Smooth muscle cell of the brain vasculature (primary cell): ENCODE results near the gene AHCYL1.

Experiments
- DNase-seq: peaks from one replicate; pipeline ENCODE4 v3.0.0-alpha.2; 2012; ENCODE audit warnings: low read depth, low spot score

AHCYL1 gene

DNA sequence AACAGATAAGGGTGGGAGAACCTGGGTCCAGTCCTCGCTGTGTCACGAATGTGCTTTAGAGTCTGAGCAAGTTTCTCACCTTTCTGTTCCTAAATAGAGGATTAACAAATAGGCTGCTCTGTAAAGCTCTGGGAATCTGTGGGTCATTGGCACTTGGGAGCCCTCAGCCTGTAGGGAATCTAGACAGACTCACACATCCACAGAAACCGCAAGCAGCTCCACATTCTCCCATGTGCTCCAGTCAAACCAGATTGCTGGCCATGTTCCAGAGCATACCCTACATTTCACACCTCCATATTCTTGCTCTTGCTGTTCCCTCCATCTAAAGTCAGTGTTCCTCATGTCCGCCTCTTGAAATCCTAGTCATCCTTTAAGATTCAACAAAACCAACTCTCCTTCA is 7.8 kb upstream of the AHCYL1 start:
- no peak for DNase-seq

DNA sequence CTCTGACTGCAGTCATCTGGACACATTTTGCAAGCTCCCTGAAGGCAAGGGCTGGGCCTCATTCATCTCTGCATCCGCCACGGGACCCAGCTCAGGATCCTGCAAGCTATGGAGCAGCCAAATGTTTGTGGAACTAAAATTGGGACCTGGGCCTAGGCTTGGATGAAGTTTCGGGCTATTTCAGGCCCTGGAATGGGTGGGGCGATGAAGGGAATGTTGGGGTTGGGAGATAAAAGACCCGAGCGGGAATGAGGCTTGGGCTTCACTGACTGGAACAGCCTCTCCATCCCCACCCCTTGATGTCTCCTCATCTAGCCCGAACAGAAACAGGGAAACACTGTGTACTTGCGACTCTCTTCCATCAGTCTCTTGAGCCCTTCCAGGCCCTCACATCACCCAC is 7.3 kb upstream of the AHCYL1 start:
- DNase-seq, result no peak

DNA sequence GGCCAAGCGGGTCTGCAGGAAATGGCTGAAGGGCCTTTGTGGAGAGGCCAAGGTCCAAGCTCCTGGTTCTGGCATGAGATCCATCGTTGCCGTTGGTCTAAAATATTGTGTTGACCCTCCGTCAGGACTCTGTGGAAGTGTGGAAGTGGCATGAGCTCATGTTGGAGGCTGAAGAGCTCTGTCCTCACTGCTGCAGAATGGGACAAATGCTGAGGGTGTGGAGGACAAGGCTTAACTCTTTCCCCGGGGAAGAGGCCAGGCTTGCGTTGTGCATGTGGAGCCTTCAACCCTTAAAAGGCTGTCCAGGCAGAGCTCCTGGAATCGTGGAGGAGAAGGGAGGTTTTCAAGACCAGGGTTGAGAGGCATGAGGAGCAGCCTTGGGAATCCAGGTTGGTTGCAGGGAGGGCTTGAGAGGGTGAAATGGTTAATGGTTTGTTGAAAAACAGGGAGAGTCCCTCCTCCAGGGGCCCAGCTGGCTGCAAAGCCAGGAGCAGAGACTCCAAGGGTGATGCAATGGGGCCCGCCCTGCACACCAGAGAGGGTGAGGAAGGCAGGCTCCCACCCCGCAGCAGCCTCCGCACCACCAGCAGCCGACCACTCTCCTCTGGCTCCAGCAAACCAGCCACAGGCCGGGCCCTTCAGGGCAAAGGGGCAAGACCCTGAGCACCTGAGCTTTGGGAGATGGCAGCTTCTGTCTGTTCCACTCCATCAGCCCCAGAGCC is 6.7 kb upstream of the AHCYL1 start:
- DNase-seq, result no peak

DNA sequence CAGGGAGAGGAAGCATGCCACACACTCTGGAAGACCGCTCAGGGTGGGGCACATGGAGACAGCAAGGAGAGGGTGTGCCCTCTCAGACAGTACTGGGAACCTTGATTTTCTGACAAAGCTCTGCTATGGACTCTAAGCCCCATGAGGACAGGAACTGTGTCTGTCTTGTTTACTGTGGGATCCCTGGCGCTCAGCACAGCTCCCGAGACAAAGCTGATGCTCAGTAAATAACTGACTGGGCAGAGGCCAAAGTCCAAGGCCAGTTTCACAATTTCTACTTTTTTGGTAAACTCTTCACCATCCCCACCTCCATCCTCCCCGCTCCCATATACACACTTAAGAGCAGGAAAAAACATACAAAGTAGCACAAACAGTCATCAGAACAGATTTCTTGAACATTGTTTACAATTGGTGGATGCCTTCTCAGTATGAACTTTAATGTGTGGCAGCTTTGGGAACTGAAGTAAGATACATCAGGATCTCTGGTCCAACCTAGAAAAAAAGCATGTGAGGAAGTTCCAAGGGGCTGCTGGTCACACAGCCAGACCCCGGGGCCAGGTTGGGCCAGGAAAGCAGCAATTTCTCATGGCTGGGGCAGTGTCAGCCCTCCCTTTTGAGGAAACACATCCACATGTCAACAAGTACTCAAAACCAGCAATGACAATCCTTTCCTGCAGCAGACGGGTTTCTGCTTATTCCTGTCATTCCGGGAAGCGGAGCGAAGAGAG is 5.6 kb upstream of the AHCYL1 start:
- DNase-seq, result no peak

DNA sequence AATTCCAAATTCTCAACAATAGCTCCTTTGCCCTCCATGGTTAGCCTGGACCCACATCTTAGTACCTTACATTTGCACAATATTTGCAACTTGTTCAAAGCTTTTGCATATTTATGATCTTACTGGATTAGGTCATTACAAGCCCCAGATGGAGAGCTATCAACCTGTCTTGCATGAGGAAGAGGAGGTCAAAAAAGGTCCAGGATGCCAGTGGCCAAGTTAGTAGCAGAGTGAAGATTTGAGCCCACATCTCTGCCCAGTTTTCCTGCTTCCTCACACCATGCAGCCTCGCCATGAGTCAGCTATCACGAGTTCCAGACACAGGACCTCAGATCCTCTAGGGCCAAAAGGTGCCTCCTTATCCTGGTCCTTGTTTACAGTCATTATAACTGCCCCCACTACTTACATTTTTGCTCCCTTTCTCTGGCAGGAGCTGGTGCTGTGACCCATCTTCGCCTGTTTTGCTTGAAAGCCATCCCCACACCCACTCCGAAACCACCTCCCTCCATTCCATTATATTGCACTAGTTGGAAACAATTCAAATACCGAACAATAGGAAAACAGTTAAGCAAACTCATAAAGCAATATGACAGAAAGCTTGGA is 5.0 kb upstream of the AHCYL1 start:
- DNase-seq, result no peak

DNA sequence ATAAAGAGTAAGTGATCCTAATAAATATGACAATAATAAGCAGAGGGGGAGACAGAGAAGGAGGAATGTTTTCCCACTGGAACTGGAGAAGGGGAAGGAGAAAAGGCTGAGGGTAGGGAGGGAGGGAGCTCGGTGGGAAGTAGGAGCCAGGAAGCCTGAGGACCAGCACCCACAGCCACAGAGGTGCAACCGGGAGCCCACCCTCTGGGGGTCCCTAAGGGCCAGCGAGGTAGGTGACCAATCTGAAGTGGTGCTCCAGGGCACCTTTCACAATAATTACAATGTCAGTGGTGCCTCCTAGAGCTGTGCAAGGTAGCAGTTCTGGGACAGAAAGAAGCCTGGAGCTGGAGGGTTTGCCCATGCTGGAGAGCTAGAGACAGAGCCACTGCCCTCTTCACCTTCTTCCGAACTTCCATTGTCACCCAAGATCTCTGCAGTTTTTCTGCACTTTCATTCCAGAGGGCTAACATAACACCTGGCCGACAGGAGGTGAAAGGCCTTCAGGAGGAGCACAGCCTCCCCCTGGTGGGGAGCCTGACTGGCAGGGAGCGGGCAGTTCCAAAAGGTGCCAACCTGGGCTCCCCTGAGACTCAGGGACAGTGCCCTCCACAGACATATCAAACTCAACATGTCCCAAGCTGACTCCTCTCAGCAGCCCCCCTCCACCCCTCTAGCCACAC is 4.1 kb upstream of the AHCYL1 start:
- no peak for DNase-seq

DNA sequence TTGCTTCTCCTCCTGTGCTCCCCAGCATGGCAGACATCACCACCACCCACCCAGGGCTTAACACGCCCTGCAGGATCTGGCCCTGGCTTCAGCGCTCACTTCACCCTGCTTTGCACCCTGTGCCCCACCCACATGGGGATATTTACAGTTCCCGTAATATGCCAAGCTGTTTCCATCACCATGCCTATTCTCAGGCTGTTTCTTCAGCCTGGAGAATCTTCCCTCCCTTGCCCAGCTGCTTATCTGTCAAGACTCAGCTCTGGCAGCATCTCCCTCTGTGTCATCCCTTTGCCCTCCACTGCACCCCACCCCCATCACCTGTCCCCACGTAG is 3.6 kb upstream of the AHCYL1 start:
- no peak for DNase-seq

DNA sequence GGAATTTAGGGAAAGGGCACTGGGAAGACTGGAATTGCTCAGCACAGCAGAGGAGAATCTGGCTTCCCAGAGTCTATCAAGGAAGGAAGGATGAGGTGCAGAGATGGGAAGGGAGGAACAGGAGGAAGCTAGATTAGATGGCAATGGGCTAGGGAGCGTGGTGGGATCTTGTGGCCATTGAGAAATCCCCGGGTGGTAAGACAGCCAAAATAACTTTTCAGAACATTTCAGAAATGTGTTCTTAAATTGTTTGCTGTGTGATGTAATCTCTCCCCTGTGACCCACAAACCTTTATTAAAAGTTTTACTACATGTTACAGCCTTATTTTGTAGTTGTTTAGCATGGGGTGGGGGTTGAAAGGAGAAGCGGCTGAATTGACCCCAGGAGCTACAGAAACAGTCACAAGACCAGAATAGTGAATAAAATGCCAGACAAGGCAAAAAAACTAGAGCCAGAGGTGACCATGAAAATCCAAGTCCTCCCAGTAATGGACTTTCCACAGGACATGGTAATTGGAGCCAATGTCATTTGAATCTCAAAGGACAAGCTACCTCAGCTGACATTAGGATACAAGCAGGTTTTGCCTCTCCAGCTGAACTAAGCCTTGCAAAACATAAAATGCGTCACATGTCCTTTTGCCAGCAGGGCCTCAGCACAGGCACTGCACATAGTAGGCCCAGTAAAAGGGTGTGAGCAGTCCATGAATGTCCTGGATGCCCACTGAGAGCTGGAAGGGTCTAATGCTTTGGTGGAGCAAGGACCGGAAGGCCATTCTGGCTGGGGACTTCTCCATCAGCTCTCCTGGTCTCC is 980 bp upstream of the AHCYL1 start:
- DNase-seq, result no peak

DNA sequence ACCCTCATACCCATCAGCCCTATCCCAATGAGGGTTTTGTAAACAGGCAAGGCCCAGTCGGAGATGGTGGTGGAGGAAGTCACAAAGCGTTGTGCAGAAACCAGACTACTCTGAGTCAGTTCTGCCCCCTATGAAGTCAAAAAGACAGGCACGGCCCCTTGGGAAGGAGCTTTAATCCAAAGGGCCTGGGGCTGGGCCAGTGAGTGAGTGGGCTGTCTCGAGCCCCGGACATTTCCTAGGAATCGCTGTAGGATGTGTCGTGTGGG is 442 bp upstream of the AHCYL1 start:
- DNase-seq, result no peak

DNA sequence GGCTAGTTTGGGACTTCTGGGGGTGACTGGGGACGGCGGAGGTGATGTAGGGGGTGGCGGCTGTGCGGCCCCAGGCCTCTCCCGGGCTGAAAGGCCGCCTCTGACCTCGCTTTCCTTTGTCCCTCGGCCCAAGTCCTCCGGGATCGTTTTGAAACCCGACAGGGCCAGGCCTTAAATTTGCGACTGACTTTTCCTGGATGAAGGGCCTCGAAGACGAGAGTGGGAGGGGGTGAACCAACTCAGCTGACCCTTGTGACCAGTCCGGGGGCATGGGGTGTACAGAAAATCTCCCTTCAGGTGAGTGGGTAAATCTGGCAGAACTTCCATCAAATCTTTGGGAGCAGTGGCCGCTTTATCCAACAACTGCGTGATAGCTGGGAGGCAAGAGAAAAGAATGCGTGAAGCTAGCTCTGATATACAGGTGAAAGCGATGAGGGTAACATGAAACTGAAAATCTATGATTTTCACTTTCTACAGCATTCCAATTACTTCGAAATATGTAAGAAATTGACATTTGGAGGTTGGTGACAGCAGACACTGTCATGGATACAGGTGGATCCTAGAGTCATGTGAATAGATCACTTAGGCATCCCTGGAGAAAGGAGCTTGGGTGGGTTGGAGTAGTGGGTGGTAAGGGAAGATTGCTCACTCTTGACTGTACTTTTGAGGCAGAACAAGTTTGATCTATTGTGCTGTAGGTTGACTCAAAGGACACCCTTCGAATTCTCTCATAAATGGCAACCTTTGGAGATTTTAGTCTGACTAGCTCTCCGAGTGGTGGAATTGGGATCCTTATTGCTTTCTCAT is 885 bp downstream of the AHCYL1 start:
- no peak for DNase-seq

DNA sequence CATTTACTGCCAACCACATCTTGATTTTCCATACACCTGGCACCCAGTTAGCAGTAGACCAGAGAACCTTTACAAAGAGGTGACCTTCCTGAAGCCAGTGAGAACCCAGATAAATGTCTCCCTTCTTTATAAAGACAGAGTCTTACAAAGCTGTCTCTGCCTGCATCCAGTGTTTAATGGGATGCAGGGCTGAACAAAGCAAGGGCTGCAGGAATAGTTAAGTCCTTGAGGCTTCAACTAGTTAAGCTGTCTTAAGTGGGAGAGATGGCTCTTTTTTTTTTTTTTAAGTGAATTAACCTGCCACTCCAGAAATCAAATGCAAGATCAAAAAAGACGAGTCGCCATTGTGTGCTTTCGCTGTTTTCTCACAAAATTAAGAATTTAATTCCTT is 1.5 kb downstream of the AHCYL1 start:
- DNase-seq, result no peak

DNA sequence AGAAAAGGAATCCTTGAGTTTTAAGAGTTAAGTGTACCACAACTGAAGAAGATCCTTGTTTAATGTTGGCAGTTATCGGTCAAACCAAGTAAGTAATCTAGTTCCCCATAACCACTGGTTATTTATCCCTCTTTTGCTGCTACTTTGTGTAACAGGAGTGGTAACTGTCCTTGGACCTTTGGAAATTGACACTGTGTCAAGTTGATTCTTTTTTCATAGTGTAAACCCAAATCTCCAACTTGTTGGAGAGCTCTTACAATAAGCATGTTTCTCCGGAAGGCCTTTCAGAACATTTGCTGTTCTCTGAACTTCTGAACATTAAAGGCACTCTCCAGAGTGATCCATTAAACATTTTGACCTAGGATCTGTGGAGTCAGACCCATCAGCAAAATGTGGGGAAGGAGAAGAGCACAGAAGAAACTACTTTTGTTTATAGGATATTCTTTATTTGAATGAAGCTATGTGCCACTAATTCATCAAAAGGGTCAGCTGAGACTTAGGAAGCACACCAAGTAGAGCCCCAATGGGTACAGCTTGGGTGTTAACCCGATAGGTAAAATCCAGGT is 3.9 kb downstream of the AHCYL1 start:
- DNase-seq, result no peak

DNA sequence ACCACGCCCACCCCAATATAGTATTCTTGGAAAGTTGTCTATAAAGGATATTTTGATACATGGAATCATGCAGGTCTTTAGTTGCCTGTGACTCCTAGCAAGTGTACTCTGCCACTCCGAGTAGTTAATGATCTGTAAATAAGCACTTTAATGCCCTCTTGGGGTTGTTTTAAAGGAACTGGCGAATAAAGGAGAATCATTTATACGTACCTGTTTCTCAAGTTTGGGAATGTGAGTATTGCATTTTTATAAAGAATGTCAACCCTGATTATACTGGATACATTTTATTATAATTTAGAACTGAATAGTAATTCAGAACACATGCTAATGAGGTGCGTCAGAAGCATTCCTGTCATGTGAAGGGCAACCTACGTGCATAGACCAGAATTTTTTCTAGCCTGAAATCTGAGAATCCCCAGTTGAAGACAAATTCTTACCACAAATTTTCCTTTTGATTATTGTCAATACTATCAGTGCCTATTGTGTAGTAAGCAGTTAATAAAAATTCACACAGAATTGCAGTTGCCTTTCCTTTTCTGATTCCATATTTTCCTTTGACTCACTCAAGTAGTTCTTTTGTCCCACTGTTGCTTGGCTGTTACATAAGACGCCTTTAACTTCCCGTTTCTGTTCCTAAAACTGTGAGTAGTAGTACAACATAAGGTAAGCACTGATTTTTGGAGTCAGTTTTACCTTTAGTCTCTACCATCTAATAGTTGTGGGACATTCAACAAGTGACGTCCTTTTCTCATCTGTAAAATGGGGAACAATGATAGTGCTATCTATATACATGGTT is 5.1 kb downstream of the AHCYL1 start:
- DNase-seq, result no peak

DNA sequence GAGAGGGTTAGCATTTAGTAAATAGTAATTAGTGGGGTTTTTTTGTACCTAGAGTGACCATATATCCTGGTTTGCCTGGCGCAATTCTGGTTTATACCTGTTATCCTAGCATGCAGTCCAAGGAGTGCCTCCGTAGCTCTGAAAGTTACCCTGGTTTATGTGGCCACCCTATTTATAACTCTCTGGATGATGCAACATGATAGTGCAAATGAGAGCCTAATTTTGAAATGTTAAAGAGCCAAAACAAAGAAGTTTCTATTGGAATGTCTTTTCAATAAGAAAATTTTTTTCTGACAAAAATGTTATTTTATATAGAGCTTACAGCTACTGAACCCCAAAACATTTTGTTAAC is 5.7 kb downstream of the AHCYL1 start:
- DNase-seq, result no peak

DNA sequence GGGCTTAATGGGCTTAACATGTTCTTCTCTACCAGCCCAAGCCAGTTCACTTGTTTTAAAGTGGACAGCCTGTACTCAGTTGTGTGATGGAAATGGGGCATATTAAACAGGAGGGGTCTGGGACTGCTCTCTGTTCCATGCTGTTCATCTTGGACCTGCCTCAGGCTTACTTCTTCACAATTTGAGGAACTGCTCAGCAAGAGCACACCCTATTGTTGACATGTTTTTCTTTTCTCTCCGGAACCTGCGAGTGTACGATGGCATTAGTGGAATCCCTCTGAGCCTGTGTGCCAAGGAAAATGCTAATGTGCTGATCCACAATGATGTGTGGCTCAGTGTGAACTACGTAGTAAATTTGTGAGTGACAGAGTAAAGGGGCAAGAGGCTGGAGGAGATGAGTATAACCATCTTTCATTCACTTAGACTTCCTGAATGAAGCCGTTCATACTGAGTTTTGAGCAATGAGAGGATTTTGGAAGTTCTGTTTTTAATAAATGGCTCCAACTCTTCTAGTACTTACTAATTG is 6.9 kb downstream of the AHCYL1 start:
- no peak for DNase-seq

DNA sequence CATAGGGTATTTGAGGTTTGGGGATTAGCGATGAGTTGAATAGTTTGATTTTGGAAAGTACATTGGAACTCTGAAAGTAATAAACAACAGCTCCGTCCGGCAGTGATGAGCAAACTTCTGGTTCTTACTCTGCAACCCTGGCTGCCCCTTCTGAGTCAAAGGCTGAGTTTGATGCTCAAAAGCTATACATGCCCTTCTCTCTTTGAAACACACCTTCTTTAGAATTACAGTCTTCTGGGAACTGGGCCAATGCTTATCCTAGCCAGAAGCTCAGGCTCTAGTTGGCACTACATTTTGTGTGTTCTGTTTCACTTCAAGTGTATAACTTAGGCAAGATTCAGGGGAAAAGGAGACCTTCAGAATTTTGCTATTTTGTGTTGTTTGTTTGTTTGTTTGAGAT is 9.3 kb downstream of the AHCYL1 start:
- no peak for DNase-seq

DNA sequence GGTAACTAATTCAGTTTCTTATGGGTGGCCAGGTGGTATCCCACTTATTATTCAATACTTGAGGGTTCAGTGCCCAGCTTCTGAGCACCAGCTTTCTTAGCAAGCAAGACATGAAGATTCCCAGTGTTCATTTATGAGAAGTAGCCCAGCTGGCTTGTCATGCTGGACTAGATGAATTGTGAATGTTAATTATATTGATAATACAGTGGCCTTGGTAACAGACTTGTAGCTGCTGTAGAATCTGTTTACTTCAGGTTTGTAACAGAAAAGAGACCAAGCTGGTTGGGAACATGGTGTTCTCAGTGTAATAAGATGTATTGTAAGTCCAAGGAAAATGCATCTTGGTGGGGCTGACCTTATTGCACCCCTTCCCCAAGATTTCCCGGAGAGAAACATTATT is 10.1 kb downstream of the AHCYL1 start:
- no peak for DNase-seq

DNA sequence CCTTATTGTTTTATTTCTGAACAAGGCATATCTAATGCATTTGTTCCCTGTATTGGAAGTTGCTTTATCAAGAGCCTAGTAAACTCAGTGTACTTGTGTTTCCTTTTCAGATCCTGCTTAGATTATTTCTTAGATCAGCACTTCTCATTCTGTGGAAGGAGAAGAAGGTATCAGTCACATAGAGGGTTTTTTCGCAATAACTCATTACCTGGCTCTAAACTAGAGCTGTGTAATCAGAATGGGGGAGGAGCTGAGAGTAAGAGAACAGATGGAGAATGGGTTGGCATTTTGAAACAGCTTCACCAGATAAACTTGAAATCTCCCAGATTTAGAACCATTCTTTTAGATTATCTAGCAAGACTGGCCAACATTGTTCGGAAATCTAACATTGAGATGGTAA is 11.0 kb downstream of the AHCYL1 start:
- DNase-seq, result no peak

DNA sequence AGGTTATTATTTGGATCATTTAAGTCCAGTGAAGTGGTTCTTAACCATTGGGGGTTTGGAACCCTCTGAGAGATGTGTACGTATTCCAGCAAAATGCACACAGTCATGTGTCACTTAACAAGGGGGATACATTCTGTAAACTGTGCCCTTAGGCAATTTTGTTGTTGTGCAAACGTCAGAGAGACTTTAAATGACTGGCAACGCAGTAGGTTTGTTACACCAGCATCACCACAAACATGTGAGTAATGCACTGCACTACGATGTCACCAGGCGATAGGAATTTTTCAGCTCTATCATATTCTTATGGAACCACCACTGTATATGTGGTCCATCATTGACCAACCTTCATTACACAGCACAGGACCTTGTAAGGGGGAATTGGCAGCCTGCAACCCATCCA is 11.9 kb downstream of the AHCYL1 start:
- no peak for DNase-seq
